Ecto neural progenitor cell (in vitro differentiated cells): ENCODE results near the gene BRINP3.
"Not testable (repeated sequence)": the region's sequence is repeated elsewhere in the genome, so short reads cannot be mapped to it uniquely, and the experiment has no call there.

Source experiments
- DNase-seq: peaks from one replicate; pipeline ENCODE4 v3.0.0-alpha.2; 2018; ENCODE audit warnings: low spot score

BRINP3 gene

GRCh38 chr1:190477762-190478148 is at the start of gene BRINP3:
Gene BRINP3 (minus strand): TSS chr1:190477864.
- DNase-seq: no peak

- no peak for DNase-seq
Observed at GRCh38 chr1:190511554-190511953, 33.9 kb upstream of the BRINP3 start.

GRCh38 chr1:190507357-190507756 is 29.7 kb upstream of the BRINP3 start:
- DNase-seq: no peak

- not testable (repeated sequence) for DNase-seq
Observed at GRCh38 chr1:190504539-190504938, 26.9 kb upstream of the BRINP3 start.

GRCh38 chr1:190497565-190497964 is 19.9 kb upstream of the BRINP3 start:
- DNase-seq: no peak

- DNase-seq: no peak
Observed at GRCh38 chr1:190494451-190494850, 16.8 kb upstream of the BRINP3 start.

GRCh38 chr1:190491404-190491803 is 13.7 kb upstream of the BRINP3 start:
- no peak for DNase-seq

GRCh38 chr1:190484045-190484444 is 6.4 kb upstream of the BRINP3 start:
- DNase-seq: no peak

- no peak for DNase-seq
Observed at GRCh38 chr1:190480231-190480630, 2.6 kb upstream of the BRINP3 start.

- no peak for DNase-seq
Observed at GRCh38 chr1:190479516-190479915, 1.9 kb upstream of the BRINP3 start.

GRCh38 chr1:190479050-190479397 is 1.4 kb upstream of the BRINP3 start:
- DNase-seq: no peak

GRCh38 chr1:190478149-190479049 is 735 bp upstream of the BRINP3 start:
- DNase-seq: peak; percentile 71

- no peak for DNase-seq
Observed at GRCh38 chr1:190476806-190477205, 858 bp downstream of the BRINP3 start.

GRCh38 chr1:190476321-190476720 is 1.3 kb downstream of the BRINP3 start:
- DNase-seq: no peak

- DNase-seq: peak; percentile 55
Observed at GRCh38 chr1:190475421-190476141, 2.1 kb downstream of the BRINP3 start.

- peak; percentile 50 for DNase-seq
Observed at GRCh38 chr1:190474650-190475211, 2.9 kb downstream of the BRINP3 start.

GRCh38 chr1:190474010-190474409 is 3.7 kb downstream of the BRINP3 start:
- DNase-seq: no peak

- DNase-seq: no peak
Observed at GRCh38 chr1:190472494-190472893, 5.2 kb downstream of the BRINP3 start.

- no peak for DNase-seq
Observed at GRCh38 chr1:190472042-190472441, 5.6 kb downstream of the BRINP3 start.

- no peak for DNase-seq
Observed at GRCh38 chr1:190464690-190465089, 13.0 kb downstream of the BRINP3 start.

- no peak for DNase-seq
Observed at GRCh38 chr1:190456129-190456528, 21.5 kb downstream of the BRINP3 start.

- DNase-seq: no peak
Observed at GRCh38 chr1:190455631-190456030, 22.0 kb downstream of the BRINP3 start.

- no peak for DNase-seq
Observed at GRCh38 chr1:190453550-190453949, 24.1 kb downstream of the BRINP3 start.
